Activated T-helper 1 cell treated with Interleukin-2 at 50 U/mL for 16 hours (primary cell): Measurements from ENCODE around the gene KBTBD8.

Source experiments
- DNase-seq: peaks from one replicate; pipeline ENCODE4 v3.0.0-alpha.2; 2020; ENCODE audit warnings: low read depth

KBTBD8 gene, protein sequence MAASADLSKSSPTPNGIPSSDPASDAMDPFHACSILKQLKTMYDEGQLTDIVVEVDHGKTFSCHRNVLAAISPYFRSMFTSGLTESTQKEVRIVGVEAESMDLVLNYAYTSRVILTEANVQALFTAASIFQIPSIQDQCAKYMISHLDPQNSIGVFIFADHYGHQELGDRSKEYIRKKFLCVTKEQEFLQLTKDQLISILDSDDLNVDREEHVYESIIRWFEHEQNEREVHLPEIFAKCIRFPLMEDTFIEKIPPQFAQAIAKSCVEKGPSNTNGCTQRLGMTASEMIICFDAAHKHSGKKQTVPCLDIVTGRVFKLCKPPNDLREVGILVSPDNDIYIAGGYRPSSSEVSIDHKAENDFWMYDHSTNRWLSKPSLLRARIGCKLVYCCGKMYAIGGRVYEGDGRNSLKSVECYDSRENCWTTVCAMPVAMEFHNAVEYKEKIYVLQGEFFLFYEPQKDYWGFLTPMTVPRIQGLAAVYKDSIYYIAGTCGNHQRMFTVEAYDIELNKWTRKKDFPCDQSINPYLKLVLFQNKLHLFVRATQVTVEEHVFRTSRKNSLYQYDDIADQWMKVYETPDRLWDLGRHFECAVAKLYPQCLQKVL

DNA sequence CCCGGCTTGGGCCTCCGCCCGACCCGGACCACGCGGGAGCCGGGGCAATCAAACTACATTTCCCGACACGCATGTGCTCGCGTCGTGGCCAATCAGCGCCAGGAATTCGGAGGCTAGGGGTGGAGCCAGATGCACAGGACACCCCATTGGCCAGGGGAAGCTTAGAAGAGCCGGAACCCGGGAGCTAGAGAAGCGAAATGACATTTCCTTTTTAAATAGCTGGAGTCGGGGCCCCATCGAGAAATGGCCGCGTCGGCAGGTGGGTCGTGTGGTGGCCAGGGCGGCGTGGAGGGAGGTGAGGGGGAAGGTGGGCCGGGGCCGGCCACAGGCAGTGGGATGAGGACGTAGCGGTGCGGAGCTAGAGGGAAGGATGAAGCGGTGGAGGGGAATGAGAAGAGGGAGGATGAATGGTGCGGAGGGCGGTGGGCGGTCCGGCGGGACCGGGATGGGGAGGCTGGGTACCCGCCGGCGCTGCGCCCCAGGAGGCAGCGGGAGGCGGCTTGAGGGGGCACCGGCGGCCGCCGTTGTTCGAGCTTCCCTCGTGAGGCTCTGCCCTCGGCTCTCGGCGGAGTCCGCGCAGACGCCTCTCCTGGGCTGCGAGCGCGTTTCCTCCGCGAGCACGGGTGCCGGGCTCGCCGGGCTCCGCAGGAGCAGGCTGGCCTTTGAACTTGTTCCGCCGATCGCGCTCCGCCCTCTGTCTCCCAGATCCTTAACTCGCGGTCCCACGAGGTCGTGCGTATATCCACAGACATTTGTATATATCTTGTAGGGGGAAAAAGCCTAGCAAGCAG, at the start of gene KBTBD8:
Gene KBTBD8, plus strand, starts transcription at position 195 of the 791 bp plus-strand sequence. Its CDS starts 49 bp downstream, at position 244.
- DNase-seq, result peak; percentile 95

DNA sequence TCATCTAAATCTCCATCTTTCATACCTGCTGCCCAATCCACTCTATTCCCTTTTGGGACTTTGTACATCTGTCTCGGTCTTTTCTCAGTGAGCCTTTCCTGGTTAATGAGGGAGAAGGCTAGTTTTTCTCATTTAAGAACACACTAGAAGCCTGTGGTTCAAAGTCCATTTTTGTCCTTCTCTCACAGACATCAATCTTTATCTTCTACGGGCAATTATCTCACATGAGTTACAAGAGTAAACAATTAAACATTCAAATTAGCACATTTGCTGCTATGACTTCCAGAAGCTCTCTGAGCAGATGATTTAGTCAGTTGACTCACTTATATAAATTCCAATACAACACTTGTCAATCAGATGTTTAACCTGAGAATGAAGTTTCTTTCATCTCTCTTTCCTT, 49.3 kb upstream of the KBTBD8 start:
- no peak for DNase-seq

DNA sequence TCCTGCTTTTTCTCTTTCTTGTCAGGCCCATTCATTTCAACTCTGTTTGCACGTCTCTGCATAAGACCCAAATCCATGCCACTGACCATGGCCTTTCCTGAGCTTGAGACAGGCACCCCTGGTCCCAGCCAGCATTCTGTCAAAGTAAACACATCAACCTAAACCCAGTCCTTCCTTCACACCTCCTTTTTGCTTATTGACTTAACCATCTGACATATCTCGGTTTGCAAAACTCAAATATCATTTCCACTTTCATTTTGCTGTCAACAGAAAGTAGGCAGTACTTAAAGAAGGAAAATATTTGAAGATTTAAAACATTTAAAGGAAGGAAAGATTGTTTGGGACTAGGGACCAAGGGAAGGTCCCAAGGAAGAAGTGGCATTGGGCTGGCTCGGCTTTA, 48.2 kb upstream of the KBTBD8 start:
- no peak for DNase-seq

DNA sequence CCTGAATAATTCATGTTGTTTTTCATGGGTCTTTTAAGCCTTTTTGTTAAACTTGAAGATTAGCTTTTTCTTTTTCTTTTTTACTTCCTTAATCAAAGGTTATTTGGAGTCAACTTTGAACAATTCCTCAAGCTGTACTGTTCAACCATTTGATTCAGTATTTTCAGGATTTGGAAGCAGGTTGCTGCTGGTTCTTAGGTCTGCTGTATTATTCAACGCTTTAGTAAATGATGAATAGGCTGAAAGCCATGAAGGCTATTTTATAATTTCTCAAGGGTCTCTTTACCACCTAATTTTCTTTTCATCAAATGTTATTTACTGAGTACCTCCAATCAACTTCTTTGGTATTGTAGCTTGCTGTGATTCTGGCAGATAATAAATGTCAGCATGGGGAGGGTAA, 45.8 kb upstream of the KBTBD8 start:
- DNase-seq, result no peak

DNA sequence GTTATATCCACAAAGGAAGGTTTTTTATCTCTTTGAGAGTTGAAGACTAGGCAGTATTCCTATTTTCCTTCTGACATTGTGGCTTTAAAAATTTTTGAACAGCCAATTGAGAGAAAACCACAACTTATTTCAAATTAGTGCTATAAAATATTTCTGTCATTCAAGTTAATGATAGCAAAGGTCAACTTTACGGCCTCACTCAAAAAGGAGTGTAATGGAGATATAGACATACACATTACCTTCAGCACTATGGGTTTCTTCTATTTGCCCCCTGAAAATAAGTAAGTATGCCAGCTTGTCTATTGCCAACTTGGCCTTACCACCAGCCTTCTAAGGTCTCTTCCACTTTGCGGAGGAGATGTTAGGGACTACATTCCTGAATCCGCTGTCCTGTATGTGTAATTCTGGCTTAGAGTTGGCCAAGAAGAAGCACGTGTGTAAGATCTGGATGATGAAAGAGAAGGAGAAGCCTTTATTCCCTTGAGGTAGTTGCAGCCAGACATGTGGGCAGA, 44.1 kb upstream of the KBTBD8 start:
- no peak for DNase-seq

DNA sequence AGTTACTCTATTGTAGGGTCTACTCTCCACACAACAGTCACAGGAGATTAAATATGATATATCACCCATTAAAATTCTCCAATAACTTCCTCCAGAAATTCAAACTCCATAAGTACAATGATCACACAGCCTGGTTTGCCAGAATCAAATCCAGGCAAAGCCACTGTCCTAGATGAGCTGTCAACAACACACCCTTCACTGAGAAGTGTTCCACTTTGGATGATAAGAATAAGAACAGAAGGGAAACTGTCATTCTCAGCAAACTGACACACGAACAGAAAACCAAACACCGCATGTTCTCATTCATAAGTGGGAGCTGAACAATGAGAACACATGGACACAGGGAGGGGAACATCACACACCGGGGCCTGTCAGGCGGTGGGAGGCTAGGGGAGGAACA, 41.4 kb upstream of the KBTBD8 start:
- DNase-seq, result no peak

DNA sequence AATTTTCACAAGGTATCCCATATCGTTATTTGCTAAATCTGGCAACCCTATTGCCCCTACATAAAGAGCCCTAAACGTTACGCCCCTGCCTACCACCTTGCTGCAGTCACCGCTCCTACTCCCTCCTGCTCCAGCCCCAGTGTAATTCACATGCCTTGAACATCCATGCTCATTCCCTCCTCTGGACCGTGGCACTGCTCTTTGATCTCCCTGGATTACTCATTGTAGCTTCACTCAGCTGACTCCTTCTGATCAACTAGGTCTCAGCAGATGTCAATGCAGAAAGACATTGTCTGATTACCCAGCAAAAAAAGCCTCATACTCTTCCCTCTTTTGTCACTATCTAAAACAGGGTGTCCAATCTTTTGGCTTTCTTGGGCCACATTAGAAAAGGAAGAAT, 40.7 kb upstream of the KBTBD8 start:
- DNase-seq, result no peak

DNA sequence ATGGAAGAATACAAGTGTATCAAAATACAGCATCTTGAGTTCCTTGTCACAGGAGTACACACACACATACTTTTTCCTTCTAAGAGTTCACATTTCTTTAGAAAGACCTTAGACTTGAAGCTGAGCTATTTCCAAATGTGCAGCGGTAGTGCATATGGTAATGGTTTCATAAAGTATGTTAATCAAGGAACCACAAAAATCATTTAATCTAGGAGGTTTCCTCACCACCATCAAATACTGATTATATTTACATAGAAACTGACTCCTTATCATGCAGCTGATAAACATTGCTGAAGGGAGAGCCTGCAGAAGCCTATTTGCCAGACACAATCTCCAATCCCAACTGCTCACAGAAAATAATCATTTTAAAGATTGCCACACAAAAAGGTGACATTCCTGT, 40.0 kb upstream of the KBTBD8 start:
- DNase-seq, result no peak

DNA sequence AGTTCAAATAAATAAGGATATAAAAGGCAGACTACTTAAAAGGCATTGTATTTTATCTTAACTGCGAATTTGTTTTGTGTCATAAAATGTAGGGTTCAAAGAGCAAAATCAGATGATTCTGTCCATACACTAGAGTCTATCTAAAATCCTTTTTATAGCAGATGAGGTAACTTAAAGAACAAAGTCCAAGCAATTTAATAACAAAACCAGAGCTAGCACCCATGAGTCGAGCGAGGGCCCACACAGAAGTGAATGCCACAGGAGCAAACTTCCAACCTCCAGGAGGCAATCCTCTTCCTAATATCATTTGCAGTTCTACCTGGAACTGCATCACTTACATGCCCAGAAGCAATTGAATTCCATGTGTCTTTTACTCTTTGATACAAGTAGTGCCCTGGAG, 35.4 kb upstream of the KBTBD8 start:
- no peak for DNase-seq

DNA sequence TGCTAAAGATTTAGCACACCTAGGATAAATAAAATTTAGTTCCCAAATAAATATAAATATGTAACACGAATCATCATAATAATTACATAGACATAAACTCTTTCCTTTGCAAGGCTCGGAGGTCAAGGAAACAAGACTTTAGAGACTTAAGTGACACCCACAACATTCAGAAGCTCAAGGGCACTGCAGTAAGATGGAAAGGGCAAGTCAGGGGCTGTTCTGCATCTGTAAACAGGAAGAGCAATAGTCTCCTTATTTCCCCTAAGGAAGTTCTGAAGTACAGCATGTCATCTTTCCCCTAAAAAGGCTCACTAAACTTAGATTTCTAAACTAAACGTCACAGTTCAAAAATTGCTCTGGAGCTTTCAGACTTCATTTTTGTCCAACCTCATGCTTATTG, 26.9 kb upstream of the KBTBD8 start:
- DNase-seq, result no peak

DNA sequence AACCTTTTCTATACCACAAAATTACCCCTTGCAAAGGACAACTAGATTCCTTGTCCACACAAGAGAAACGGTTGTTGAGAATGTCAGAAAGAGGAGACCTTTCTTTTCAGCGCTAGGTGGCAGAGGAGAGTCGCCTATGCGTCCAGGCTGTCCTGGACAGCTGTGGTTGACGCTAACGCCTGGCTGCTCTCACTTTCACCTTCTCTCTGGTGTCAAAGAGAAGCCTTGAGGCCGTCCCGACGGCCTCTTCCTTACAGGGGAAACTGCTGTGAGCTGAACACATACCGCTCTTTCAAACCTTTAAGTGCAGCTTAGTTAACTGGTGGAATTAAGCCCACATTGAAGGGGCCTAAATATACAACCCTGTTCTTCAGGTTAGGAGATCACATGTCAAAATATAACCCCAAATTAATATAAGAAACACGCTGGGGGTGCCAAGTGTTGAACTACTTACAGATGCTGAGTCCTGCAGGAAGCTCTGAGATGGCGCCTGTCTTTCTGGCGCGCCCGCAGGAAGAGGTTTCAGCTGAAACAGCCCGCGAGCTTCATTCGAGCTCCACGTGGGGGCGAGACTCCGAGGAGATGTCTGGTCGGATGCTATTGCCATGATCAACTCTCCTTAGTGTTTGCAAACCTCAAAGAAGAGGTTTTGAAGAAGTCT, 26.1 kb upstream of the KBTBD8 start:
- peak; percentile 28 for DNase-seq

DNA sequence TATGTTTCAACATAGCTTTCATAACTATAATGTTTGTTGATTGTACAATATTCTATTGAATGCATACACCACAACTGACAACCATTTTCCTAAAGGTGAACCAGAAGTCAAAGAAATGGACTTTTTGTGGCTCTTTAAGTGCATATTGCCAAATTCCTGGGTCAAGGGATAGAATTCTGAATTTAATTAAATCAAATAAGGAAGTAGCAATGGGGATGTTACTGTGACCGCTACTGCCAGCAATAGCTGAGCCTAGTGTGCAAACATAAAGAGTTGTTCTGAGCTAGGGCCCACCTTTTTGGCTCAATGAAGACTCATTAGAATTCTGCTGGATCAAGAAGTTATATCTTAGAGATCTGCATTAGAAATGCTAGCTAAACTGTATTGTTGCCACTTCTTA, 17.3 kb upstream of the KBTBD8 start:
- DNase-seq, result no peak

DNA sequence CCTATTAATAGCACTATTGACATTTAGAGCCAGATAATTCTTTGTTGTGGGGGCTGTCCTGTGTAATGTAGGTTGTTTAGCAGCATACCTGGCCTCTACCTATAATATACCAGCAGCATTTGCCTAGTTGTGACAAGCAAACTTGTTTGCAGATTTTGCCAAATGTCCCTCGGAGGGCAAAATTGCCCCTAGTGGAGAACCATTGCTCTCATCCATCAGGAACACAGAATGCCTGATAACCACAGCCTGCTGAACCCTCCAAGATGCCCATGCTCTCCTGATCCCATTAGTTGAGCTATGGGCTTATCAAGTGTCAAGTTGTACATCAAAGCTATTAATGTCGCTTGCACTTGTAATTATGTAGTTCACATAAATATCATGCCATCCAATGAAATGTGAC, 15.0 kb upstream of the KBTBD8 start:
- no peak for DNase-seq

DNA sequence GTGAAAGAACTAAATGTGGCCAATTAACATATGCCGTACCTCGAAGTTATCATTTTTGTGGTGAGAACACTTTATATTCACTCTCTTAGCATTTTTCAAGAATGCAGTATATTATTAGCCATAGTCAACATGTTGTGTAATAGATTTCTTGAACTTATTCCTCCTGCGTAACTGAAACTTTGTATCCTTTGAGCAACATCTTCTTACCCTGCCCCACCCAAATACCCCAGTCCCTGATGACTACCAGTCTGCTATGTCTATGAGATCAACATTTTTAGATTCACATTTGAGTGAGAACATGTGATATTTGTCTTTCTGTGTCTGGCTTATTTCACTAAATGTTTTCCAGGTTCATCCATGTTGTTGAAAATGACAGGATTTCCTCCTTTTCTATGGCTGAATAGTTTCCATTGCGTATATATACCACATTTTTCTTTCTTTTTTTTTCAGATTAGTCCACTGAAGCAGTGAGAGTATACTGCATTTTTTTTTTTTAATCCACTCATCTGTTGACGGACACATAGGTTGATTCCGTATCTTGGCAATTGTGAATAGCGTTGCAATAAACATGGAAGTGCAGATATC, 12.7 kb upstream of the KBTBD8 start:
- DNase-seq, result no peak

DNA sequence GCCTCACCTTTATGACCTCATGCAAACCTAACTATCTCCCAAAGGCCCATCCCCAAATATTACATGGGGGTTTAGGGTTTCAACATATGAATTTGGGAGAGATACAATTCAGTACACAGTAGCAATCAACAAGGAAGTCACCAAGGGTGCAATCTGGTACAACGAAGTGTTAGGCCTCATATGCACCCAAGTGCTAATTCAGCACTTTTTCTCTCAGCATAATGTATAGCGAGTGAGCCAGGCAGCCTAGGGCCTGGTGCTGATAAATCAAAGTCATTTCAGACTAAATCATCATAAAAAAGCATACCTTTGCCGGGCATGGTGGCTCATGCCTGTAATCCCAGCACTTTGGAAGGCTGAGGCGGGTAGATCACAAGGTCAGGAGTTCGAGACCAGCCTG, 11.7 kb upstream of the KBTBD8 start:
- no peak for DNase-seq

DNA sequence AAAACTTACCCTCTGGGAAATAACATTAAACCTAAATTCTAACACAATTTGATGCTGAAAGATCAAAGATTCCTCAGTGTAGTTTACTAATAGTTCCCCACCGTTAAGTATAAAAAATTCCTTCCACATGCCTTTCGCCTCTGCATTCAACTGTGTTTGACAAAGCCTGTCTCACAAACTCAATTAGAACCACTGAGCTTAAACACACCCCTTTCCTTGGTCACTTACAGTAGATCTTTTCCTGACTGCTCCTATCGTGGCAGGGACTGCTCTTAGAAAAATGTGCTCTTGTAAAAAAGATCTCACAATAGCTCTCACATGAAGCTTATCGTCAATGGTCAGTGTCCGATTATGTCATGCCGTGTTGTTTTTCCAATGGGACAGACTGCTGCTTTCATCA, 8.9 kb upstream of the KBTBD8 start:
- no peak for DNase-seq

DNA sequence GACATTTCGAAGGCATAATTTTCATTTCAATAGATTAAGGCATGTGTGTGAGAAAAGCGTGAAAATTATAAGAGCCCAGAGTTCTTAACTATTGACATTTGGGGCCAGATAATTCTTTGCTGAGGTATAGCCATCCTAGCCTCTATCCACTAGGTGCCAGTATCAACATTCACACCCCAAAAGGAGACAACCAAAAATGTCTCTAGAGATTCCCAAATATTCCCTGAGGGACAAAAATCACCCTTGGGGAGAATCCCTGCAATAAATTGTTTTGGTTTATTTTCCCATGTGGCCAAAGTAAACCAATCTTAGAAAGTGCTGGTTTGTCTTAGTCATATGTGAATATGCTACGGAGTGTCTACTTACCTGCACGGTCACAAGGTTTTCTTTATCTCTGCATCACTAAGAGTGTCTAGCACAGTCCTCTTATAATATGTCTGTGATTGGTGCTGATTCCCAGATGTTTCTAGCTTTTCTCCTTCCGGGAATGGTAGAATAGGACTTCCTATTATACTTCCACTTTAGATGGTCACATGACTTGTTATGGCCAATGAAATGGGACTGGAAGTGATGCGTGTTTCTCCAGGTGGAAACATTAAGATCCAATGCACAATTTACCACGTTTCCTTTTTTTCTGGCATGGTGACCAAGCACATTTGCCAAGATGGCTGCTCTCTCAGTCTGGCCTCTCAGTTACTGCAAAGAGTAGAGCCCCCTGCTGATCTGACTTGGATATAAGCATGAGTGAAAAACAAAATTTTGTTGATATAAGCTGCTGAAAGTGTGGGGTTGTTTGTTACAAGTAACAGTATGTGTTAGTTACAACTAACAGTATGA, 8.0 kb upstream of the KBTBD8 start:
- DNase-seq, result no peak

DNA sequence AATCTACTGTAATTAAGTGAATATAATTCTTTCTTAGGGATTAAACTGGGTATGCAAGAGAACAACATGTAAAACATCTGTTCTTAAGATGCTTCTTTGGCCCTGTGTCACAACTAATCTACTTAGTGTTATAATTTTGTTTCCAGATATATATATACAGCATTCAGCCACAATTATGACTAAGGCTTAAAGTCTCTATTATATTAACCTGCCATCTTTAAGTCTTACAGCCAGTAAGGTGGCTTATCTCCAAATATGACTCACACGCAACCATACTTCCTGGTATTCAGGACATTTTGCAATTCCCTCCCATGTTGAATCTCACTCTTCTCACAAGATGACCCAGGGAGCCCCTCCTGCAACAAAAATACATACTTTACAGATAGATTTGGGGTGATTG, 6.6 kb upstream of the KBTBD8 start:
- no peak for DNase-seq

DNA sequence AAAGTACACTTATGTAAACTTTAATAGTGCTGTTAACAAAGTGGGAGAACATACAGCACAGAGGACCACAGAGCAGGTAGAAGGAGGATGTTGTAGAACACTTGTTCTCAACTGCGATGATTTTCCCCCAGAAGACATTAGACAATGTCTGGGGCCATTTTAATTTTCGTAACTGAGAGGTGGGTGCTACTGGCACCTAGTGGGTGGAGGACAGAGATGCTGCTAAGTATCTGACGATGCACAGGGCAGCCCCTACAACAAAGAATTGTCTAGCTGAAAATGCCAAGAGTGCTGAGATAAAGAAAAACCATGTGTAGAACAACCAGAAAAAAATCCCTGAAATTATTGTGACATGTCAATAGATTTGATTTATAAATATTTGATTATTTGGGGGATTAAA, 5.0 kb upstream of the KBTBD8 start:
- no peak for DNase-seq

DNA sequence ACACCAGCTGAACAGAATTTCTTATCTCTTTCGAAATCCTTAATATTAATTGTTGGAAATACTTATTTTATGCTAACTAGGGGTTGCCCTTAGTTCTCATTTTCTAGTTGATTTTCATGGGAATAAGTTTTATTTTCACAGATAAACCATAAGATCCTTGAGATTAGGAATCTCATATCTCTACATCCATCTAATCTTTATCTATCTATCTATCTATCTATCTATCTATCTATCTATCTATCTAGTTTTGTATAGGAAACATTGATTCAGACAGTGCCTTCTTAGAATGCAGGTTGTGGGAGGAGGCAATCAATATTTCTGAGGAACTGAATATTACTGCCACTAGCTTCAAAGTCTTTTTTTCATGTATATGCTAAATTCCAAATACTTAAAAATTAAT, 3.5 kb upstream of the KBTBD8 start:
- DNase-seq, result no peak

DNA sequence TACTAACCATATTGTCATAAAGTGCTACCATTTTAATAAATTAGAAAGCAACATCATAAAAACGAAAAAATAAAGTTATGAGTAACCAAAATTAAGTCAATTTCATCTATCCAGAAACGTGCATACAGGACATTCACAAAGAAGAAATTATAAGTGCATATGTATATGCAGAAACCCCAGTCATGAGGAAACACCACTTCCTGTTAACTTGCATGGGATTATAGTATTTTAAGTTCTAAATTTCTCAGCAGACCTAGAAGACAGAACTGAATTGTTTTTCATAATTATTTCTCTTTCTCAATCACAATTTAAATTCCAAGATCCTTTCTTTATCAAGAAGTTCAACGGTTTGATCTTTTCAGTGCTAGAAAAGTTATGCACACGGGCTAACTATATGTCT, 1.4 kb upstream of the KBTBD8 start:
- DNase-seq, result no peak
